Measurements from ENCODE around the gene SERPINB4.
"Not testable (repeated sequence)": the region's sequence is repeated elsewhere in the genome, so short reads cannot be mapped to it uniquely, and the experiment has no call there.

Gene SERPINB4

GRCh38 chr18:63644142-63644541, at the start of gene SERPINB4:
Gene SERPINB4 (minus strand): TSS chr18:63644256. CDS start chr18:63643577, 679 bp downstream.
- DNase-seq, result not testable (repeated sequence)

DNA sequence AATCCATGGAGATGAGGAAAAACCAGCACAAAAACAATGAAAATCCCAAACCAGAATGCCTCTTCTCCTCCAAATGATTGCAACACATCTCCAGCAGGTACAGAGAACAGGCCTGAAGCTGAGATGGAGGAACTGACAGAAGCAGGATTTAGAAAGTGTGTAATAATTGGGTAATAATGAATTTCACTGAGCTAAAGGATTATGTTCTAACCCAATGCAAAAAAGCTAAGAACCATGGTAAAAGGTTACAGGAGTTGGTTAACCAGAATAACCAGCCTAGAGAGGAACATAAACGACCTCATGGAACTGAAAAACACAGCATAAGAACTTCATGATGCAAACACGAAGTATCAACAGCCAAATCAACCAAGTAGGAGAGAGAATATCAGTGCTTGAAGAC, 45.0 kb upstream of the SERPINB4 start:
- DNase-seq, result no peak

DNA sequence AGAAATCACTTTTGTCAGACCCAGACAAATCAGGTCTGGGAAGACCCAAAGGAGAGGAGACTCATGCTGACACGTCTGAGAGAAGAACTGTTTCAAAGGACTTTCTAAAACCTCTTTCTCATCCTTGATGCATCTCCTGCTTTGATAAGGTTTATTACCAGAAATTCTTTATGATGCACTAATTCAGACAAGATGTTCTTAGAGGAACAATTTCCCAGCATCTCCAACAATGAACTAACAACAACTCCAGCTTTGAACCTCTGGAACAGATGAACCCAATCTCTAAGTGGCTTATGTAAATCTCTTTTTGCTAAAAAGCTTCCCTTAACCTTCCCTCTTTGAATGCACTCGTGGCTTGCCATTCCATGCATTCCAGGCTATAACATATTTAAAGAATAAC, 42.8 kb upstream of the SERPINB4 start:
- DNase-seq, result no peak

DNA sequence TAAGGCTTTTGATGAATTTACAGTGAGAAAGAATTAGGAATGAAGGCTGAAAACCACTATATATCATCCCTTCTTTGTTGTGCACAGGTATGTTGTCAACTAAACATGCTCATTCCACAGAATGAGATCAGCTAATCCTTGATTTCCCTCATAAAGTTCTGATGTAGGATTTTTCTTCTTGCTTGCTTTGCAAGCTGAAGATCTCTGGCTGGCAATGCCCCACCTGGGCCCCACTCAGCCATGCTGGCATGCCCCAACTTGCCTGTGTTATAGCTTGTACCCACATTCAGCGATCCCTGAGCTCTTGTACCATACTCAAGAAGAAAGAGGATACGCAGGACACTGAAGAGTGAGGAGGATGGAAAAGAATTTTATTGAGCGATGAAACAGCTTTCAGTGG, 40.7 kb upstream of the SERPINB4 start:
- DNase-seq, result no peak

DNA sequence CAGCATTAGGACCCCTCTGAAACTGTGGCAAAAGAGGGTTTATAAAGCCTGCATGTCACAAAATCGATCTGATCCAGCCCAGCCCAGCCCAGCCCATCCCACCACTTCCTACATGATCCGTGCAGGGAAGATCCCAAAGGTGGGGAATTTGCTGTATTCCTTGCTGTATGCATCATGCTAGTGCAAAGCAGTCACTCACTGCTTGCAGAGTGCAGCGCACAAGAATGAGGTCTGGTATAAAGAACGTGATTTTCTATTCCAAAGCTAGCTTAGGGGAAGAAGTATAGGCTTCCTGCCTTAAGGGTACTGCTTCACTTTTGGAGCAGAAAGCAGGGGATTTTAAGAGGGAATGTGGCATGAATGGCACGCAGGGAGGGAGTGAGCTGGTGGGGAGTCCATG, 39.8 kb upstream of the SERPINB4 start:
- no peak for DNase-seq

DNA sequence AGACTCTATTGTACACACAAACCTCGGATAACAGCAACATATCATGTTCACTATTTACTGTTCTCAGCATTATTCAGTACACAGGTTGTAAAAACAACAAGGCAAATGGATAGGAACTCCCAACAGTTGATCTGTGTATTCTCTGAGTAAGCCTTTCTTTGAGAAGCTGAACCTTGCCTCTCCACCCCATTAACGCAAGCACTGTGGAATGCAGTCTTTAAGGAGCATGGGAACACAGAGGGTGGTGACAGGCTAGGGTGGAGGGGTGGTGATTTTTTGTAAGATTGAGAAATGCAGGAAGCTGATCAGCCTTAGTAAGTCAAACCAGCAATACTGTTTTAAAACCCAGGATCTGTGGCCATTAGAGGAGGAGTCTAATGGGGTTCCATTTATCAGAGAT, 39.1 kb upstream of the SERPINB4 start:
- DNase-seq, result no peak

DNA sequence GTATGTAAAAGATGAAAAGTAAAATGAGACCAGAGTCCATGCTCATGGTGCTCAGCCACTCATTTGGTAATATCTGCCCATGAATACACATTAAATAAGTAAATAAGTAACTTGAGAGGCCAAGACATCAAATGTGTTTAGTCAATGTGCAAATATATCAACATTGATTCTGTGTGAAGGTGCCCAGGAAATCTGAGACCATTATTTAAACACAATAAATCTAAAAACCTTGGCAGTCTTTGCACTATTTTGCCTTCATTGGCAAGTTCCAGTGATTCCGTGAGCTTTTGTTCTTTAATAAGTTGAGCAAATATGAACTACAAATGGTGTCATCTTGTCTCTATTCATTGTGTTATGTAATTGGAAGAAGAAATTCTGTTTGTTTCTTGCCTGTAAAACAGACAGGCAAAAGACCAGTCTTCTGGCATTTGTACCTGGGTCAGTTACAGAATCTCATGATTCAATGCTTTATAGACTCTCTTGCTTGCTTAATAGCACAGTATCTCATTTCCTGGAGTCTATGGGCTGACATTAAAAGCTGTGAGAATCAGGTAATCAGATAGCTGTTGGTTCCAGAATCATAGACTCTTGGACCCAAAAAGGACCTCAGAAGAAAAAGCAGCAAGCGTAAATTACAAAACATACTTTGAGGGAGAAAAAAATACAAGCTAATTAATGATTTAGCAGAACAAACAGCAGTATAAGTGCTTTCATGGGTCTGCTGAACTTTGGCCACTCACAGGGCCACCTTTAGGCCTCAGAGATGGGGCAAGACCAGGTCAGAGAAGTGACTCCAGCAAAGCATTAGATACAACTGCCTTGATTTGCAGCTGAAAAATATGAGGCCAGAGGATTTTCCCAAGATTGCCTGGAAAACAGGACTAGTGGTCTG, 37.6 kb upstream of the SERPINB4 start:
- no peak for DNase-seq

DNA sequence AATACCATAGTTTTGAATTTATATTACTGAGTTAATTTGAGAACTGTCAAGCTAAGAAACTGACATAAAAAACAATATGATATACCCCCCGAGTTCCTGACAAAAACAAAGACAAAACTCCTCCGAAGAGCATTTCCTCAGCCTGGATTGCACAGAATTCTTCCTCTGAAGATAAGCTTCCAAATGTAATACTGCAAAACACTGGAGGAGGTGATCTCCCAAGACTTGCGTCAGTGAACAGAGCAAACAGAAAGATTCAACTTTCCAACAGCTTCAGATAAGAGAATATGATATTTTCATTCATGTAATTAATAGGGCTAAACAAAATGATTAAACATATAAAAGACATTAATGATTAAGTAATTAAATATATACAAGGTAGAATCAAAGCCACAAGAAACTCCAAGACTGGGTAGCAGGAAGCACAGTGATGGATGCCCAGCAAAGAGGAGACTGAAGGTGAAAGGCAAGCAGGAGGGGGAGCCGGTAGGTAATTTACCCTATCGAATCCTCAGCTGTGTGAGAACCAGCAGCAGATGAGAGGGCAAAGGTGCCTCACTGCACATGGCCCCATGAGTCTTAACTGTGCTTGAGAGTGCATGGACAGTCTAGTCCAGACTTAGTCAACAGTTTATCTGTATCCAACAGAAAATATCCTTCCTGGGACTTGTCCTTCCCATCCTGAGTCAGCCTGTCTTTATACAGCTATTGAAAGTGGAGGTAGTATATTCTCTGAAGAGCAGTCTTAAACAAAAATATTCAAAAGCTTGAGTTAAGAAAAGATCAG, 36.0 kb upstream of the SERPINB4 start:
- DNase-seq, result no peak

- DNase-seq, result no peak
Observed at GRCh38 chr18:63677500-63678225, 33.6 kb upstream of the SERPINB4 start.

GRCh38 chr18:63676526-63677323, 32.7 kb upstream of the SERPINB4 start:
- no peak for DNase-seq

GRCh38 chr18:63664571-63664970, 20.5 kb upstream of the SERPINB4 start:
- no peak for DNase-seq

DNA sequence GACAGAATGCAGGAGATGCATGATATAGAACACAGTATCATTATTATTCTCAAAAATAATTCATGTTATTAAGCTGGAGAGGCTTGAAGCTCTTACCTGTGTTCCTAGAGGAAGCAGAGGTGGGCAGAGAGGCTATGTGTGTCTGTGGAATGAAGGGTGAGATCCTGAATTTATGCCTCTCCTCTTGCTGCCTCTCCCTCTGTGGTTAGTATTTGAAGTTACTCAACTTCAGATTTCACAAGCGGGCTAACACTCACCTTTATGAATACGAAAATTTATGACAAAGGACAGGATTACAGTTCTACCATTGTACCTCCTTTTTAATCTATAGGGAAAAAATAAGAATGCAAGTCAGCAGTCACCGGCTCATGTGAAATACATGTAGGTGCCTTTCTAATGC, 17.7 kb upstream of the SERPINB4 start, which contains the start of gene SERPINB3:
TSS of gene SERPINB3 (minus strand) at position 144 of the 400 bp plus-strand sequence. CDS start 677 bp downstream, outside the sequence.
- not testable (repeated sequence) for DNase-seq

DNA sequence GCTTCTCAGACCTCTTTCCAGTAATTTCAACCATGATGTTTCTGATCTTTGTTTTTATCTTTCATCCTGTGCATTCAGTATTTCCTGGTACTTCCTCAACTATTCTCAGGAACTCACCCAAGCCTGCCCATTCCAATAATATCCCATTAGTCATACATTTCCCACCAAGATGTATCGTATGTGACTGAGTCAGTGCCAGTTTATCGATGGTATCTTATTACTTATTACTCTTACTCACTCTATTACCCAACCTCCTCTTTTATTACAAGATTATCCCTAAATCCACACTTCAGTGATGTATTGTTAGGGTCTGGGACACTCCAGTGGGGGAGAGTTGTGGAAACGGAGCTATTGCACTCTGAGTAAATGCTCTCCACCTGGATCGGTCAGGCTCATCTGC, 14.9 kb upstream of the SERPINB4 start:
- not testable (repeated sequence) for DNase-seq

GRCh38 chr18:63650271-63650670, 6.2 kb upstream of the SERPINB4 start:
- DNase-seq, result not testable (repeated sequence)

DNA sequence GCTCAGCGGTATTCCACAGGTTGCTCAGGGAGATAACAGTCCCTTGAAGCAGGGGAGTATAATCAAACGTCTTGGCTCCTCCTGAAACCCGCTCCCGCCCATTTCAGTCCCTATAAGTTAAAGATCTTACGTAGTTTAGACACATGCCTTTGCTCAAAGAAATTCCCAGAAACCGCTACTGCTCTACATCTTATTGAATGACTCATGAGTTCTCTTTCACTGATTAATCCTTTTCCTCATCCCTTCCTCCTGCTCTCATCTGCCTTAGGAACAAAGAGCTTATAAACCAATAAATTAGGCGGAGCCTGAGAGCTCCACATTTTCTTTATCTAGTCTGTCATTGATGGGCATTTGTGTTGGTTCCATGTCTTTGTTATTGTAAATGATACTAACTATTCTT, 4.2 kb upstream of the SERPINB4 start:
- no peak for DNase-seq

DNA sequence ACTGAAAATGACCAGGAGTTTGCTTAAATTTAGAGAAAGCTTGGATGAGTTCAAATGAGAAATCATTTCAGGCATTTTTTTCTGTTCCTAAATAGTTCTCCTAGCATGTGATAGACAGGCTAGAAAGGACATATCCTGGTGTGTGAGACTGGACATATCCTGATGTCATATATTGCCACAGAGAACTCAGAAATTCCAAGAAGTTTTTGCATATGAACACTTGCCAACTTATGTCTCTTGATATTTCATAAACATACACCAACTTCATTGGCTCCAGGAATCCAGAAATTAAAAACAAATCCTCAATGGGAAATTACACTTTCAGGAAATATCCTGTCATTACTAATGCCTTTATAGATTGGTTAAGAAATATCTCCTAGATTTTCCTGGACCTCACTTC, 2.9 kb upstream of the SERPINB4 start:
- DNase-seq, result no peak

DNA sequence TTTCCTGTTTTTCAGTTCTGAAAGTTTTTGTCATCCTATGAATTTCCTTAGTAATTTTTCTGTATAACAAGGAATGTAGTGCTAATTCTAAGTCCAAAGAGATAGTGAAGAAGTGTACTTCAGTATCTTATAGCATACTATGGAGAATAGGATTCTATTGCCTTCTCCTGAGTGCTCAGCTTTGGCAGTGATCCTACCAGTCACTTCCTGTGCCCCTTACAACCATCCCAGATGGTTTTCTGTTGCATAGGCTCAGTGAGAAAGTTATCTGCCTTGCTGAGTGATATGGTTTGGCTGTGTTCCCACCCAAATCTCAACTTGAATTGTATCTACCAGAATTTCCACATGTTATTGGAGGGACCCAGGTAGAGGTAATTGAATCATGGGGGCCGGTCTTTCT, 638 bp upstream of the SERPINB4 start:
- not testable (repeated sequence) for DNase-seq

GRCh38 chr18:63642668-63643356, 1.2 kb downstream of the SERPINB4 start:
- DNase-seq, result not testable (repeated sequence)

GRCh38 chr18:63641157-63641680, 2.8 kb downstream of the SERPINB4 start:
- DNase-seq, result not testable (repeated sequence)

GRCh38 chr18:63637703-63638102, 6.4 kb downstream of the SERPINB4 start:
- DNase-seq, result no peak

DNA sequence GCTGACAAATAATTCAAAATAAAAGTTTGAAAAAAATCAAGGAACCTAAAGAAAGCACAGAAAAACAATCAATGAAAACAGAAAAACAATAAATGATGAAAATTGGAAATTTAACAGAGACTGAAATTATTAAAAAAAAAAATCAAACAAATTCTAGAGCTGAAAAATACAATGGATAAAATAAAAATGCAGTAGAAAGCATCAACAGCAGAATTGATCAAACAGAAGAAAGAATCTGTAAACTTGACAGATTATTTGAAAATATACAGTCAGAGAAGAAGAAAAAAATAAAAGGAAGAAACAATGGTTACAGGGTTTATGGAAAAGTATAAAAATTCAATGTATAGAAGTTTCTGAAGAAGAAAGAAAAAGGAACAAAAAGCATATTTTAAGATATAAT, 16.2 kb downstream of the SERPINB4 start:
- no peak for DNase-seq

Measured in NK-92 treated with Interleukin-12 subunit alpha and Interleukin-12 subunit beta, amount 100 ng/mL, for 24 hours (cell line).